Measurements from ENCODE around the gene FAR2. TPM values are rescaled to one million over a fixed set of nuclear protein-coding genes. Genes with fewer than 3 reads are reported as not detected.
"Not testable (repeated sequence)": the region's sequence is repeated elsewhere in the genome, so short reads cannot be mapped to it uniquely, and the experiment has no call there.

Gene FAR2
- total and polyA plus RNA-seq, 2 of the 13 experiments (the other 11 are each of a cell fraction or from before 2014, with no cell fraction given), result not detected

DNA sequence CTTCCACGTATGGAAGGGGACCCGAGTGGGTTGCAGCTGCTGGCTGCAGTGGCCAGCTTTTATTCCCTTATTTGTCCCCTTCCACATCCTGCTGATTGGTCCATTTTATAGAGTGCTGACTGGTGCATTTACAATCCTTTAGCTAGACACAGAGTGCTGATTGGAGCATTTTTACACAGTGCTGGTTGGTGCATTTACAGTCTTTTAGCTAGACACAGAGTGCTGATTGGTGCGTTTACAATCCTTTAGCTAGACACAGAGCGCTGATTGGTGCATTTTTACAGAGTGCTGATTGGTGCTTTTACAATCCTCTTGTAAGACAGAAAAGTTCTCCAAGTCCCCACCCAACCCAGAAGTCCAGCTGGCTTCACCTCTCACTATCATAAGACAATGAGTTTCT is 33.2 kb downstream of the FAR2 start:
- in situ Hi-C loops (cut with HindIII; ENCODE audit: extremely low pct_ligation_motif_present, low pct_unique_long_range_greater_than_20kb); POLR2A ChIA-PET; CTCF ChIA-PET (ENCODE audit: low intra/inter-chr PET ratio, low total read pairs); H3K27ac ChIP-seq (ENCODE audit: extremely low read length, insufficient read depth, low read length); H3K9ac ChIP-seq (ENCODE audit: insufficient read depth, low read depth, low read length); BruUV-seq (replicated peaks); H3K9me3 ChIP-seq (ENCODE audit: low read length); DNase-seq (ENCODE audit: low spot score); H2AFZ ChIP-seq (ENCODE audit: low read length); ATAC-seq; H3K4me3 ChIP-seq (replicated peaks in 1 of 3; ENCODE audit: insufficient read depth in 1 of 3, low read depth in 2 of 3, low read length in 3 of 3); H3K27me3 ChIP-seq (ENCODE audit: control insufficient read depth in 1 of 2, insufficient read depth in 2 of 2, low read length in 2 of 2); H3K4me1 ChIP-seq (ENCODE audit: insufficient read depth, low read length); H3K79me2 ChIP-seq (ENCODE audit: insufficient read depth, low read length); H4K20me1 ChIP-seq (ENCODE audit: insufficient read depth, low read length); intact Hi-C loops (cut with micrococcal nuclease; ENCODE audit: unreplicated experiment); H3K36me3 ChIP-seq (replicated peaks in 1 of 2; ENCODE audit: control insufficient read depth in 1 of 2, insufficient read depth in 2 of 2, low read length in 2 of 2); H3K4me2 ChIP-seq (ENCODE audit: low read depth, low read length); FAIRE-seq: not testable (repeated sequence)
- 30% methylated on average over 4 of the region's 4 CpGs for WGBS (ENCODE audit: low lambda C conversion rate)
- TF ChIP-seq MAFF (IDR thresholded peaks at IDR 0.05; ENCODE audit: low read depth, low read length) (peak; percentile 28; the same call in 1 of the 2 replicates), MAFK (conservative IDR thresholded peaks at IDR 0.05 in 1 of 2, IDR thresholded peaks at IDR 0.05 in 1 of 2; ENCODE audit: low read length in 2 of 2) (peak; percentile 15 to 42; a peak in 3 of 4 replicates)

DNA sequence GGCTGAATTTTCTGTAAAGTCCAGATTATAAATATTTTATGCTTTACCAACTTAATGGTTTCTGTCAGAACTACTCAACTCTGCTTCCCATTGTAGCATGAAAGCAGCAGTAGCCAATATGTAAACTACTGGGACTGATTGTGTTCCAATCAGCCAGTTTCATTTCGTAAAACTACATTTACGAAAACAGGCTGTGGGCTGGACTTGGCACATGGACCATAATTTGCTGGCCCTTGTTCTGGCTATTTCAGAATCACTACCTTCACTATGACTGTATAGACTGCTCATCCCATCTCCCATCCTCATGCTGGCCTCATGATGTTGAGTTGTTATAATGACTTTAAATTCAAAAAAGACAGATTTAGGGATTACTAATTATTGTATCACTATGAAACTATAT is 38.7 kb downstream of the FAR2 start:
- no peaks in the 10 kb centered on the region for H3K36me3 ChIP-seq (replicated peaks in 1 of 2; ENCODE audit: control insufficient read depth in 1 of 2, insufficient read depth in 2 of 2, low read length in 2 of 2)
- BruUV-seq (replicated peaks), result no TSS peak
- H3K79me2 ChIP-seq (ENCODE audit: insufficient read depth, low read length), result no peaks in the 10 kb centered on the region
- no peaks in the 10 kb centered on the region for H3K9me3 ChIP-seq (ENCODE audit: low read length)
- no peak for DNase-seq (ENCODE audit: low spot score)
- 5% methylated on average over 2 of the region's 2 CpGs for WGBS (ENCODE audit: low lambda C conversion rate)
- H3K27me3 ChIP-seq (ENCODE audit: control insufficient read depth in 1 of 2, insufficient read depth in 2 of 2, low read length in 2 of 2), result peaks cover 0 to 4% of the 10 kb centered on the region in 2 experiments; a peak in 1 of 5 replicates
- no peak overlapping the region for H3K9ac ChIP-seq (ENCODE audit: insufficient read depth, low read depth, low read length)
- no peak overlapping the region for H2AFZ ChIP-seq (ENCODE audit: low read length)
- intact Hi-C loops (cut with micrococcal nuclease; ENCODE audit: unreplicated experiment), result no loop called here
- no peak for FAIRE-seq
- ChIA-PET POLR2A (no interaction called here), CTCF (ENCODE audit: low intra/inter-chr PET ratio, low total read pairs) (no interaction called here)
- in situ Hi-C loops (cut with HindIII; ENCODE audit: extremely low pct_ligation_motif_present, low pct_unique_long_range_greater_than_20kb), result no loop called here
- no peak for ATAC-seq
- no peaks in the 10 kb centered on the region for H4K20me1 ChIP-seq (ENCODE audit: insufficient read depth, low read length)
- no peak overlapping the region for H3K27ac ChIP-seq (ENCODE audit: extremely low read length, insufficient read depth, low read length)
- H3K4me2 ChIP-seq (ENCODE audit: low read depth, low read length), result no peak overlapping the region
- H3K4me1 ChIP-seq (ENCODE audit: insufficient read depth, low read length), result no peaks in the 10 kb centered on the region
- no peak overlapping the region for H3K4me3 ChIP-seq (replicated peaks in 1 of 3; ENCODE audit: insufficient read depth in 1 of 3, low read depth in 2 of 3, low read length in 3 of 3)
- TF ChIP-seq, protein P1, sequence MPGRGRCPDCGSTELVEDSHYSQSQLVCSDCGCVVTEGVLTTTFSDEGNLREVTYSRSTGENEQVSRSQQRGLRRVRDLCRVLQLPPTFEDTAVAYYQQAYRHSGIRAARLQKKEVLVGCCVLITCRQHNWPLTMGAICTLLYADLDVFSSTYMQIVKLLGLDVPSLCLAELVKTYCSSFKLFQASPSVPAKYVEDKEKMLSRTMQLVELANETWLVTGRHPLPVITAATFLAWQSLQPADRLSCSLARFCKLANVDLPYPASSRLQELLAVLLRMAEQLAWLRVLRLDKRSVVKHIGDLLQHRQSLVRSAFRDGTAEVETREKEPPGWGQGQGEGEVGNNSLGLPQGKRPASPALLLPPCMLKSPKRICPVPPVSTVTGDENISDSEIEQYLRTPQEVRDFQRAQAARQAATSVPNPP (CRISPR knock-in tag; IDR thresholded peaks at IDR 0.05), result no peak
- TF ChIP-seq, protein P2, sequence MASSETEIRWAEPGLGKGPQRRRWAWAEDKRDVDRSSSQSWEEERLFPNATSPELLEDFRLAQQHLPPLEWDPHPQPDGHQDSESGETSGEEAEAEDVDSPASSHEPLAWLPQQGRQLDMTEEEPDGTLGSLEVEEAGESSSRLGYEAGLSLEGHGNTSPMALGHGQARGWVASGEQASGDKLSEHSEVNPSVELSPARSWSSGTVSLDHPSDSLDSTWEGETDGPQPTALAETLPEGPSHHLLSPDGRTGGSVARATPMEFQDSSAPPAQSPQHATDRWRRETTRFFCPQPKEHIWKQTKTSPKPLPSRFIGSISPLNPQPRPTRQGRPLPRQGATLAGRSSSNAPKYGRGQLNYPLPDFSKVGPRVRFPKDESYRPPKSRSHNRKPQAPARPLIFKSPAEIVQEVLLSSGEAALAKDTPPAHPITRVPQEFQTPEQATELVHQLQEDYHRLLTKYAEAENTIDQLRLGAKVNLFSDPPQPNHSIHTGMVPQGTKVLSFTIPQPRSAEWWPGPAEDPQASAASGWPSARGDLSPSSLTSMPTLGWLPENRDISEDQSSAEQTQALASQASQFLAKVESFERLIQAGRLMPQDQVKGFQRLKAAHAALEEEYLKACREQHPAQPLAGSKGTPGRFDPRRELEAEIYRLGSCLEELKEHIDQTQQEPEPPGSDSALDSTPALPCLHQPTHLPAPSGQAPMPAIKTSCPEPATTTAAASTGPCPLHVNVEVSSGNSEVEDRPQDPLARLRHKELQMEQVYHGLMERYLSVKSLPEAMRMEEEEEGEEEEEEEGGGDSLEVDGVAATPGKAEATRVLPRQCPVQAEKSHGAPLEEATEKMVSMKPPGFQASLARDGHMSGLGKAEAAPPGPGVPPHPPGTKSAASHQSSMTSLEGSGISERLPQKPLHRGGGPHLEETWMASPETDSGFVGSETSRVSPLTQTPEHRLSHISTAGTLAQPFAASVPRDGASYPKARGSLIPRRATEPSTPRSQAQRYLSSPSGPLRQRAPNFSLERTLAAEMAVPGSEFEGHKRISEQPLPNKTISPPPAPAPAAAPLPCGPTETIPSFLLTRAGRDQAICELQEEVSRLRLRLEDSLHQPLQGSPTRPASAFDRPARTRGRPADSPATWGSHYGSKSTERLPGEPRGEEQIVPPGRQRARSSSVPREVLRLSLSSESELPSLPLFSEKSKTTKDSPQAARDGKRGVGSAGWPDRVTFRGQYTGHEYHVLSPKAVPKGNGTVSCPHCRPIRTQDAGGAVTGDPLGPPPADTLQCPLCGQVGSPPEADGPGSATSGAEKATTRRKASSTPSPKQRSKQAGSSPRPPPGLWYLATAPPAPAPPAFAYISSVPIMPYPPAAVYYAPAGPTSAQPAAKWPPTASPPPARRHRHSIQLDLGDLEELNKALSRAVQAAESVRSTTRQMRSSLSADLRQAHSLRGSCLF (CRISPR knock-in tag; IDR thresholded peaks at IDR 0.05; ENCODE audit: borderline replicate concordance), result no peak
- TF ChIP-seq THRA (CRISPR knock-in tag; IDR thresholded peaks at IDR 0.05; ENCODE audit: borderline replicate concordance), result no peak
- no peak for TF ChIP-seq POLR2G (IDR thresholded peaks at IDR 0.05; ENCODE audit: low read depth, low read length)
- TF ChIP-seq ZNF264 (CRISPR knock-in tag; IDR thresholded peaks at IDR 0.05), result no peak
- TF ChIP-seq DDIT3 (CRISPR knock-in tag; IDR thresholded peaks at IDR 0.05), result no peak
- TF ChIP-seq HES4 (CRISPR knock-in tag; IDR thresholded peaks at IDR 0.05; ENCODE audit: borderline replicate concordance), result no peak
- no peak for TF ChIP-seq NFE2 (CRISPR knock-in tag; IDR thresholded peaks at IDR 0.05)
- no peak for TF ChIP-seq ZNF569 (CRISPR knock-in tag; IDR thresholded peaks at IDR 0.05; ENCODE audit: borderline replicate concordance)
